COLO668 (cell line): ENCODE measurements around the gene IFNG-AS1.

ENCODE experiments used
- DNase-seq: peaks from one replicate; lab custom pipeline; 2025; ENCODE audit not compliant: unreplicated experiment; lab: John Stamatoyannopoulos, UW

The IFNG-AS1 gene

DNA sequence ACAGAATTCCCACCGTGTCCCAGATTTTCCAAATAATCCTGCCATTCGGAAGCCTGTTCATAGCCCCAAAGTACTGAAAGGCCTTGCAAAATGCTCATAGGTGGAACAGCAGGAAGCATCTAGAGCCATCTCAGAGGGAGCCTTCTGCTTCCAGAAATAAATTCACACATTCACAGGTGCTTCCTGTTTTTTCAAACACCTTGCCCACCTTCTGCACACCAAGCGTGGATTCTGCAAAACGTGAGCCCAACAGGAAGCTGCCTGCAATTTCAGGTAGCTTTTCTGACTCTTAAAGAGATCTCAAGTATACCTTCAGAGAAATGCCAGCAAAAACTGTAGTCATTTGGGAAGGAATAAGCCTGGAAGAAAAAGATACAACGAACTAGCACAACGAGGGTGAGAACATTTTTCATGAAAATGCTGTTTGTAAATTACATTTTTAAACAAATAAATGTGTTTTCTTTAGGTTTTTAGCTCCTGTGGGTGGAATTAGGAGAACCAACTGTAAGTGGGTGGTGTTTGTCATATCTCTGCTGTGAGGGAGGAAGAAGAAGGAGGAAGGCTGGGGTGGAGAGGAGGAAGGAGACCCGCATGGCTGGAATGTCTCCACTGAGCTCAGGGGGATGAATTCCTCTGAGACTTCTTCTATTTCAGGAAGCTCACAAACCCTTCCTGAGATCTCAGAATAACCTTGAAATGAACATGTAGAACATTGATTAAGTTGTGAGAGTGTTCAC lies at the start of gene IFNG-AS1:
Gene IFNG-AS1 (plus strand): TSS at position 264 of the 737 bp plus-strand sequence.
- no peak for DNase-seq

DNA sequence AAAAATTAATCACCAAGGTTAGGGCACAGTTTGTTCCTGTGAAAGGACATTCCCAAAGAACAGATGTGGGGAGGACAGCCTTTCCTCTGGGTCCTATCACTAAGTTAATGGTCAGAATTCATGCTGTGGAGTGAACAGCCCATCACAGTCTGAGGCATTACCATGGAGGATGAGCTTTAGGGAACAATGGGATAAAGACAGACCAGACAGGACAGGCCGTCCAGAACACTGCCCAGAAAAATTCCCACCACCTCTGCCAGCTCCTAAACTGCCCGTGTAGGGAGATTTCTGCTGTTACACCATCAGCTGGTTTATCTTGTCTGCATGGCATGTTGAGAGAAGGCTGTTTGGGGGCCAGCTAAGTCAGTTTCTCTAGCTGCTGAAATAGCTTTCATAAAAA lies 49.6 kb upstream of the IFNG-AS1 start:
- no peak for DNase-seq

DNA sequence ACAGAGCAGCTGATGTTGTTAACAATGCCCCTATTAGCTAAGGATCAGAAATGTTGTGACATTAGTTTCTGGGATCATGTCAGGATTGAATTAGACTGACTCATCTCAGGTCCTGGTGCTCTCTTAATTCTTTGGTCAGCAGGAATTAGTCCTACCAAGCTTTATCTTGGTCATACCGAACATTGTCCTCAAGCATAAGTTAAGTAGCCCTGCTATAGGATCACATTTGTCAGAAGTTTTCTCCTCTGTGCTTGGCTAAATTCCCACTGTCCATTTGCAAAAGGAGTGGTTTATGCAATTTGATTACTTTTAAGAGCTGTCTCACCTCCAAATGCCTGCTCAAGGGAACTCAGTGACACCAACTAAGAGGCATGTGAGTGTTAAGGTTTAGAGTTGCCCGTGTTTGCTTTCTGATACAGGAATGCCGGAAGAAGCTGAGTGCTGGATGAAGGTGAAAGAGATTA lies 48.4 kb upstream of the IFNG-AS1 start:
- DNase-seq: no peak

DNA sequence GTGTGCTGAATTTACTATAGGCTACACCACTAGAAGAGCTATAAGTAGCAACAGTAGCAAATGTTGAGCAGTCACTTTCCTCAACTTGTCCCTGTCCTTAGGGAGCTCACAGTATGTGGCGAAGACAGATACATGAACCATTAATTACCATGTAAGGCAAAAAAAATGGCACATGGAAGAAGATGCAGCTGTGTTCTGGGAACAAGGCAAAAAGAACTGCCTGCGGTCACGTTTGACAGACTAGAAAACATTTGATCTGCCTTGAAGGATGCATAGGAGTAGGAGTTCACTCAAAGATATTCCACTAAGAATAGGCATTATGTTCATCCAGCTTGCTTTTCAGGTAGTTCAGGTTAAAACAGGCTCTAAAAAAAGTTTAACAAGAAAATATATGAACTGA lies 46.5 kb upstream of the IFNG-AS1 start:
- DNase-seq: no peak

DNA sequence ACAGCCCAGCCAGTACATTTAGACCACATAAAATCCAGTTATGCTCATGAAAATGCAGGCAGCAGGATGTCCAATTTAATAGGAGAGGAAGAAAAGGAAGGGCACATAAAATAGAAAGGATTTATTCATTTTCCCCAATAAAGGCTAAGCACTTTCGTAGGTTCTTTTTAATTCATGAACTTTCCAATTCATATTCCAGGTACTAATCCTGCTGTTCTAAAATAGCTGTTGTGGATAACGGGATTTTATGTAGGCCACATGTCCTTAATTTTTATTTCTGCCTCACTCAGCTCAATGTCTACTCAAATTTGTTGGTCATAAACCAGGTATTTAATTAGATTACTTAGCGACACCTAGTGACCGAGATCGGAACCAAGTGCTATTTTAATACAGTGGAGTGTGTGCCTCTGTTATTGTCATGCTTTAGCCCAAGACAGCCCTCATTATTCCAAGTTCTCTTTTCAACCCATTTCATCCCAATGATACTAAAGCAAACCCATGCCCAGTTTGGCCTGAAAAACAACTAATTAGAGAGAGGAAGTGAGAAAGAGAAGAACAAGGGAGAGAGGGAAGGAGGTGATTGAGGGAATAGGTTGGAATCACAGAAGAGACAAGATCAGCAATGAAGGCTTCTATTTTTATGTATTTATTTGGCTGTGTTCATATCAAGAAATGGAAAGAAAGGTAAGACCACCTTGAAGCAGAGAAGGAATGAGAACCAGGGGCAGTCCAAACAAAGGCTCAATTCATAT lies 45.9 kb upstream of the IFNG-AS1 start:
- peak; percentile 81 for DNase-seq

DNA sequence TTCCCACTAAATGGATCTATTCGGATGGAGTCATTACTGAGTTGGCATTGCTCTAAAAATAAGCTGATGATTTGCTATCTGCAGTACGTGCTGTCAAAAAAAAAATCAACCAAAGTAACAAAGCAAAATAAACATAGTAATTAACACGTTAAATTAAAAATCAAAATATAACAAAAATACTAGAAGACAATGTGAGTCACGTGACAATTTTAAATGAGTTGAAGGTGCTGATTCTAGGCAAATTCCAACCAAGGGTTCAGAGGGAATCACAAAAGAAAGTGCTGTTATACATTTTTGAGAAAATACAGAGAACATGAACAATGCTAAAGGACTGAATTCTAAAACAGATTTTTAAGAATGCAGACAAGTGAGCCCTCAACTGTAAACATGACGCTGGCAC lies 45.2 kb upstream of the IFNG-AS1 start:
- DNase-seq: no peak

DNA sequence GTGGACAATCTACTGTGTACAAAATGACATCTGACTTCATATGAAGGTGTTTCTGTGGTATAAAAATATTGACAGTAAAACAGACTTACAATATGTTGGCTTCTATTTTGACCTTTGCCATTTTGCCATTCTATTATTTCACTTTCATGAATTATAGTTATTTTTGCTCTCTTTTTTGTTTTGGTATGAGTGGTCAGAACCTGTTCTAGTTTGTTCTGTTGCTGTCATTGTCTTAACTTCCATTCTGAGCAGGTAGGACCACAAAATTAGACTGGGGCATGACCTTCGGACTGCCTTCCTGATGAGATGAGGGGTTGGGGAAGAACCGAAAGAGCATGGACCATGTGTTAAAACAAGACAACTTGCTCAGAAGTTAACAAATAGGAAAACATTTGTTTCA lies 36.5 kb upstream of the IFNG-AS1 start:
- no peak for DNase-seq

DNA sequence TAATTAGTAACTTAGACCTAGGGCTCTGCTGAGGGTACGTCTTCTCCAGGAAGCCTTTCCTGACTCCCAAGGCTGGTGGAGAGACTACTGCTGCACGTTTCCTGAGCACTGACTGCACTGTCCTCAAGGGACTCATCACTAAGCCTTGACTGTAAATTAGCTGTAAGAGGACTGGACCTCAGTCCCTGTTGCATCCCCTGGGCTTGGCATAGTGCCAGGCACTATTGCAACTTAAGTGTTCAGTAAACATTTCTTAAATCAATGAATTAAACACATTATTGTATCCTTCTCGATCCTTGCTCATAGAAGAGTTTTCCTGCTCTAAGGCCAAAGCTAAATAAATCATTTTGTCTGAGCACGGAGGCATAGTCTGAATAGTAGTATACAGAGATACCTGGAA lies 31.9 kb upstream of the IFNG-AS1 start:
- DNase-seq: peak; percentile 85

DNA sequence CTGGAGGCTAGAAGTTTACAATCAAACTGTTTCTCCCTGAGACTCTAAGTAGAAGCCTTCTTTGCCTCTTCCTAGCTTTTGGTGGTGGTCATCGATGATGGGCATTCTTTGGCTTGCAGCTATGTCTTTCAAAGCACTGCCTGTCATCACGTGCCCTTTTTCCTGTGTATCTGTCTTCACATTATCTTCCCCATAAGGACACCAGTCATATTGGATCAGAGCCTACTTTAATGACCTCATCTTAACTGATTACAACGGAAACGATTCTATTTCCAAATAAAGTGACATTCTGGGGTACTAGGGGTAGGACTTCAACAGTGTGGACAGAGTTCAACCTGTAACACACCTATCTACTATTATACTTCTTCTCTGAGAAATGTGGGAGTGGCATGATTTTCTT lies 31.1 kb upstream of the IFNG-AS1 start:
- DNase-seq: no peak

DNA sequence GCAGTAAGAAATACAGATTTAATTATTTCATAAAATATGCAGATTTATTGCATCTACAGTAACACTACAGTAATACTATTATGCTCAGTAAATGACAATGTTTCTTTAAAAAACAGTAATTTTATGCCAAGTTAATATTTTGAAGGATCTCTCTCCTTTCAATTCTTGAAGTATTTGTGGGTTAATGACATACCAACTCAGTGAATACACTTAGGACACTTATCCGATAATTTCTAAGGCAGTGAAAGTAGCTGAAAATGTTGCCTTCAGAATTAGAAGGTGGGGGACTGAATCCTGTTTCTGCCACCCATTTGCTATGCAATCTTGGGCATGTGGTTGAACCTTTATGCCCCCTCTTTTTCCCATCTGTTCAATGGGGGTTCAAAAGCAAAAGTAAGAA lies 24.8 kb upstream of the IFNG-AS1 start:
- DNase-seq: no peak

DNA sequence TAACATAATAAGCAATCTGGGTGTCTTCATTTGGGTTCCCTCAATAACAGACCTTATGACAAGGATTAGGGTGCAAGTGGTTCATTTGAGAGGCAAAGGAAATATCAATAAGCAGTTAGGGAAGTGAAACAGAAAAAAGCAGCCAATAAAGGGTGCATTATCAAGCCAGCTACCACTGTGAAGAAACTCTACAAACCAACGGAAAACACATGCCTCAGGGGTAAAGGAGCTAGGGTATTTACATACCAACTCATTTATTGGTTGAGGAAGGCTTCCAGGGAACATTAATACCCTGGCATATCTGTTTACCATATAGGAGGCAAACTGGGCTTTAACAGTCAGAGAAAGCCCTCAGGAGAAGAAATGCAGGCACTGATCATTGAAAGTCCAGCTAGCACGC lies 22.7 kb upstream of the IFNG-AS1 start:
- DNase-seq: no peak

DNA sequence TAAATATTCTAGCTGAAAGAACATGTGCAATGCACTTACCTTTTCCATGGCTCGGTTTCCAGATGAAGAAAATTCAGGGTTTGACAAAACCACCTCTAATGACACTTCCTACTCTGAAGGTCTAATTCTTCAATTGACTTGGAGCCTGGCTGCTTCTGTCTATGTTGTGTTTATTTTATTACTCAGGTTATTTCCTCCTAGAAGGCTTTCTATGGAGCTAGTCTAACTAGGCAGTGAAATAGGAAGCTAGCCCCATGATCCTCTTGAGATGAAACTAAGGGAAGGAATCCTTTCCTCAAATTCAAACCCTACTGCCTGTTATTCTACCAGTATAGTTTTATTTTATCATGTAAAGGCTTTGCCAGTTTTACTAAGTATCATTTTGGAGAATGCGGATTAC lies 20.9 kb upstream of the IFNG-AS1 start:
- no peak for DNase-seq

DNA sequence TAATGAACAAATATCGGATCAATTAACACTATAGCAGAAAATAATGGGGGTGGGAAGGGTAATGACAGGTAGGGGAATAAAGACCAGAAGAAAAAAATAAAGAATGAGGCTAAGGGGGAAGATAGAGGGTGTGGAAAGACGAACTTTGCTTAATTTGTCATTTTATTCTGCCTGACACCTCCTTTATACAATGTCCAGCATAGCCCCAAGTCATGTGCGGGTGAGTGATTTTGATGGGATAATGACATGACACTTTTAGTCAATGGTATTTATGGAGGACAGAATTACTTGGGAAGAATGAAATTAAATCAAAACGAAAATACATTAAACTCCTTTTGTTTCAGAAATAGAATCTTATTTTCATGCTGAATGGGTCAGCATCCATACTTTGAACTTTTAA lies 20.5 kb upstream of the IFNG-AS1 start:
- DNase-seq: no peak

DNA sequence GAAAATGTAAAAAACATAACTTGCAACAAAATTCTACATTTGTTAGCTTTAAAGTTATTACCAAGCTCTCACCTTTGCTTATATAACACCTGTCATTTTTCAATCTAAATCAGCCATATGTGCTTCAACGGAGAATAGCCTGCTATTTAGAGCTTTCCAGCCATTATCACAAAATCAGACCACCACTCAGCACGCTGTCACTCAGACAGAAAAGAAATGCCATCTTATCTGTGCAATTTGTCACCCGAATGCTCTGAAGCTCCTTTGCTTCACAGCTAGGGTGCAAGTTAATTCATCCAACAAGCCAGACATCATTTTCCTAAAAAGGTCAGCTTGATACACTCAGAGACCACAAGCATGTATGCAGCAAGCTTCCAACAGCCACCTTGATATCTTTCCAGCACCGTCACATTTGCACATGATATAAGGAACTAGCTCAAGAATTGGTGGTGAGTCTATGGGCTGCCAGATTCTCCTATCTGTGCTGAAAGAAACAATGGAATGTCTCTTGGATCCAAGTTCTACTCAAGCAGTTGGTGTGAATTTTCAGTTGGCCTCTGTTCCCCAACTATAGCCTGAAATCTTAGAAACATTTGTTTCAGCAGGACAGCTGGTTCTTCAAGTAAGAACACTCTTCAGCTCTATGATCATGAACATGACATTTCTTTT lies 20.0 kb upstream of the IFNG-AS1 start:
- no peak for DNase-seq

DNA sequence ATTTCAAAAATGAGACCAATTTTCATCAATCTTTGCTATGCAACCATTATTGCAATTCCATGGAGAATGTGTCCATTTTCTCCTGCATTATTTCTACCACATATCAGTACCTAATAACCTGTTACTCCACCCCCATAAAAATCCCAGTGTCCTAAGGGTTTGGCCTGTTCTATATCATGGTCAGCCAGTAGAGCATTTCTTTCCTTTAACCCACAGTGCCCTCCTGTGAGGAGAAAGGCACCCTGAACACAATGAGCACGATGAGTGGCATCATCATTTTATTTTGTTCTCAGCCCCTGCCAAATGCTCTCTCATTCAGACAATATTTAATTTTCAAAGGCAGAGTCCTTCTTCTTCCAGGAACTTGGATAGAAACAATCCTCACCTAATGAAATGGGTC lies 11.6 kb upstream of the IFNG-AS1 start:
- no peak for DNase-seq

DNA sequence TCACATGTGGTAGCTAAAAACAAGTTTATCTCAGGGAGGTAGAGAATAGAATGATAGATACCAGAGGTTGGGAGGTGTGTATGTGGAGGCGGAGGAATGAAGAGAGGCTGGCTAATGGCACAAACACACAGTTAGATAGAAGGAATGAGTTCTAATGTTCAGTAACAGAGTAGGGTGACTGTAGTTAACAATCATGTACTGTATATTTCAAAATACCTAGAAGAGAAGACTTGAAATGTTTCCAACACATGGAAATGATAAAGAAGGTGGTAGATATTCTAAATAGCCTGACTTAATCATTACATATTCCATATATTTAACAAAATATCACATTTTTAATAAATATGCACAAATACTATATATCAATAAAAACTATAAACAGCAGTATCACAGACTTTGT lies 8.9 kb upstream of the IFNG-AS1 start:
- no peak for DNase-seq

DNA sequence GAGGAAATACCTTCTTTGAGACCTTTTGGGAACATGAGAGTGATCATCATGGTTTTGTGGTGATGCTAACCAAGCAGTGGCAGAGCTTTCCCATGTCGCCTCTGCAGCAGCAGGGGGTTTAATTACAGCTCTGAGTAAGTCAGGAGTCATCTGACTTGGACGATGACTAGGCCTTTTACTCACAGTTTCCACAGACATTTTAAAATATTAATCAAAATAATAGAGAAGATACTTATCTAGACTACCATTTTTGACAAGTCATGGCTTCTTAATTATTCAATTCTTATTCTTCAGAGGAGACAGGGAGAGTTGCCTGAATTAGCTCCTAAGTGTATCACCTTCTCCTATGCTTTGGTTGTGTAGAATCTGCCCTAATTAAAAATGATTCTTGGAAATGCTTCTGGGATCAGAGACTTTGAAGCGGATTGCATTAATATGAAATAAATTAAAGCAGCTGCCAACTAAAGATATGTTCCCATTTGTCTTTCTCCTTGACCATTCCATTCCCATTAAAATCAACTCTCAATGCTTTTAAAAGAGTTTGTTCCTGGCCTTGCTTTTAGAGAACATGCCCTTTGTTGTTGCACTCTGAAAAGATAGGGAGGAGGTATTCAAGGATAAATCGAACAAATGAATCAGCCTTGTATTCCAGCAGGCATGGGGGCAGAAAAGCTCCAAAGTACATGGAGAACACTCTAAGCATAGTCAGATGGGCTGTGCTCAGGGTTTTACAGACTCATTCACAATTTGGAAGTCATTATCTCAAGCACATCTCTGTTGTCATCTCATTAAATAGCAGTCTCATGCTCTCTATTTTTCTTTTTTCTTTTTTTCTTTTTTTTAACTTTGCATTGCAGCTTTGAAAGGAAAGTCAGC lies 7.7 kb upstream of the IFNG-AS1 start:
- DNase-seq: no peak

DNA sequence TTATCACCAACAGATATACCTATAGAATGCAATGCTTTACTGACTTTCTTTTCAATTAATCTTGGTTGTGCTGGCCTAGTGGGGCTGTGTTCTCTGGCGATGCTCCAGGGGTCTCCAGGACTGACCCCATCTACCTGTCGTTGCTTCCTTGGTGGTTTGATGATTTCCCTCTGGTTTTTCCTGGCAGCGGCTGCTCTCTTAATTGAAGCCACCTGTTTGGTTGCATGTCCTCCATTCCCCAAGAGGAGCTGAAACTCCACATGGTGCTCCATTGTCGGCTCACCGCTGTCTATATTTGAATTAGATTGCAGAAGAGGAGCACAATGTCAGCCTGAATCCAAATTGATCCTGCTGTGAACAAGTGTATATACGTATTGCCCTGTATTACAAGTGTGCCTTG lies 7.1 kb upstream of the IFNG-AS1 start:
- no peak for DNase-seq

DNA sequence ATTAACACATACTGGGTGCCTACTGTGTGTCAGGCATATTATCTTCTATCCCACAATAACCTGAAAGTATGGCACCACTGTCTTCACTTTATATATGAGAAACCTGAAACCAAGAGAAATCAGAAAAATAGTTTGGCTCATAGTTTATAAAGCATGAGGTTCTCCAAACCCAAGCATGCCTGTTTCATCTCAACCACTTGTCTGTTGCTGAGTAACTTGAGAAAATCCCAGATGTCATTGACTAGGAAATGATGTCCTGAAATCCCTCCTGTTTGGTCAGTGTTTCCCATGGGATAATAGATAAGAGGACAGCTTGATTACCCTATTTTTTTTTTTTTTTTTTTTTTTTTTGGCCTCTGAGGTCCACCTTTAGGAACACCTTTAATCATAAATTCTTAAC lies 2.6 kb upstream of the IFNG-AS1 start:
- no peak for DNase-seq

DNA sequence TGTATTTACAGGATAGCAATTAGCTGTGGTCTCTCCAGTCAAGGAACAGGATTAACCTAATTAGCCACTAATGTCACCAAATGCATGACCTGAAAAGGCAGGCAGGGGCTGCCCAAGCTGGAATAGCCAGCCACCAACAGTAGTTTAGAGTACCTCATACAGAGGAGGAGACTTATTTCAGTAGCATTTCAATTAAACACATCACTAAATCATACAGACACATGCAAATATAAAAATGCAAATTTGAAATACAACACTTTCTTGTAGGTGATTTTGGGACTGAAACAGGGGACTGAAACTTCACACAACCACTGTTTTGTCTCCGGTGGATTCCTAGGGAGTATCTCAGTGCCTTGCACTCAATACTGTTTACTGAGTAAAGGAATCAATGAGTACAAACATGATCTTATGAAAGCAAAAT lies 636 bp upstream of the IFNG-AS1 start:
- no peak for DNase-seq

DNA sequence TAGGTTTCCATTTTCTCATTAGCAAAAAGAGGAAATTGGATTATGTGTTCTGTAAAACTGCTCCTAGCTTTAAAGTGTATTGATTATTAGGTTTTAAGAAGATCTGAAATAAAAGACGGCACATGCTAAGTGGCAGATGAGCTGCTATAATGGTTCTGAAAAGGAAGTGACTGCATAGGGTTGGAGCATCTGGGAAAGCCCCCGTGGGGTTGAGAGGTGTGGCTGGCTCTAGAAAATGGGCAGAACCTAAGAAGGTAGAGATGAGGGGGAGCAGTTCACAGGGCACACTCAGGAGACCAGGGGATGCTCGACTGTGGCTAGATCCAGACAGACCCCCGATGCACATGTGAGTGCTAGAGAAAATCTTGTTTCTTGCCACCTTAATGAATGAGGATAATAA lies 1.9 kb downstream of the IFNG-AS1 start:
- no peak for DNase-seq
